CD4-positive, alpha-beta T cell treated with Interleukin-6 at 100 ng/mL for 8 hours (primary cell): Measurements from ENCODE around the gene DUOX1.
A peak's percentile ranks its signal among the peaks of the same experiment; 100 is the strongest.
"Not testable (repeated sequence)": the region's sequence is repeated elsewhere in the genome, so short reads cannot be mapped to it uniquely, and the experiment has no call there.

Experiments
- DNase-seq: peaks from one replicate; pipeline ENCODE4 v3.0.0-alpha.2; 2020; ENCODE audit warnings: mixed read lengths, low spot score

The DUOX1 gene

GRCh38 chr15:45121706-45122417 is 7.9 kb upstream of the DUOX1 start:
- DNase-seq: no peak

- no peak for DNase-seq
Observed at GRCh38 chr15:45122719-45123118, 7.1 kb upstream of the DUOX1 start.

DNA sequence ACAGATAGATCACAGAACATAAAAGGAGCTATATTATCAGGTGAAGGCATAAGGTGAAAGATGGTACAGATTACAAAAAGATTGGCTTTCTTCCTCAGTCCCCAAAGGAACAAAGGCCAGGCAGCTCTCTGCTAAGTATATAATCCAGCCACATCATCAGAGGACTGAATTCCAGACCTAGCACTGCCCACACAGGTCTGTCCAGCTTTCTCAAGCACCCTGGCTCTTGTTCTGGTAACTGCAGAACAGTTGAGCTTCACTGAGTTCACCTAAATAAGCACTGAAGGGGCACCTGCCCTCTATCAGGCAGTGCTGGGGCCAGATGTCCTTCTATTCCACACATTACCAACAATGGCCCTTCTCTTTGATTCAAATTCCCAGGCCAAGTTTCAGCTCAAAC is 6.4 kb upstream of the DUOX1 start:
- DNase-seq: no peak

GRCh38 chr15:45126535-45127158 is 3.1 kb upstream of the DUOX1 start:
- DNase-seq: peak; percentile 48

DNA sequence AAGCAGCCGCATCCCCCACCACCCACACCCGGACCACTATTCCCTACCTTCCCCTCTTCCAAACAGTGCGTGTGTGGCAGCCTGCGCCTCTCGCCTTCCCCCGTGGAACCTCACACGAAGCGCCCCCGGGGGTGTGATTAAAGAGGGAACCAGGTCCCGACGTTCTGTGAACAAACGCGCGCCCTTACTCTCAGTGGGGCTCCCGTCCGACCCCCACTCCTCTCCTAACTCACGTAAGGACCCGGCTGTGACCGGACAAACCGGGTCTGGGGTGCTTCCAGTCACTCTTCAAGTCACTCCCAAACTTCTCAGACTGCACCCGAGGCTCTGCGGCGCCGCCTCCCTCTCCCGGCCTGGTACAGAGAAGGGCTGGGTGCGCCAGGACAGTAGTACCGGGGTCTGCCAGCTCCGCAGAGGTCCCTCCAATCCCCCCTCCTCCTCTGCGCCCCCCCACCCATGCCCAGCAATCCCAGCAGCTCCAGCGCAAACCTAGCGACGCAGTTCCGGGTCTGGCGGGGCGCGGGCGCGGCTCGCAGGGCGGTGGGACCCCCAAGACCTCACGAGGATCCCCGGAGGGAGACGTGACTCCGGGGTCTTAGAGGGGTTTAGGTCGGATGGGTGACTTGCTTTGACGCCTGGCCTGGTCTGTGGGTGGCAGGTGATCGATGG is 689 bp upstream of the DUOX1 start:
- no peak for DNase-seq

DNA sequence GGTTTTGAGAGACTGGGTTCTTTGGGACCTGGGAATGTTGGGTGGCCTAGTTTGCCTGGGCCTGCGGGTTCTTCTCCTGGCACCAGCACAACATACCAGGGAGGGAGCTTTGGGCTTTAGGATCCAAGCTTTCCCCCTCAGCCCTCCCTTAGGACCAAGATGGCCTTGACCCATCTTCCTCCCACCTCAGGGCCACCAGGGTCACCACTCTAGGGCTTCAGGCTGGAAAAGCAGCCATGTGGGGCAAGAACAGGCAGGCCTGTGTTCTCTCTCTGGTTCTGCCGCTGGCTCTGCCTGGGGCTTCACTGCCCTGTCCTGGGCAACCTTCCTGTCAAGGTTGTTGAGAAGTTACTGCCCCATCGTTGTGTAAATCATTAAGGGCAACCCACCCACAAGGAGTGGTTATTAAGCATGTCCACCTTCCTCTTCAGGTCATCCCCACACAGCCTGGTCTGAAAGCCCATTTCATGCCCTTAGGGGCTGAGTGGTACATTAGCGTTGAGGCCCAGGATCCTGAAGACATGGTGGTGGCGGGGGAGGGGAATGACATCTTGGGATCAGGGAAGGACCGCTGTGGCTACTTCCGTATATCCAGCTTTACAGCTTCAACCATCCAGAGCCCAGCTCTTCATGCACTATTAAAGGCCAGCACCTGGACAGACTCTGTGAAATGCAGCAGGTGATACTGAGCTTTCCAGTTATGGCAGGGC is 652 bp downstream of the DUOX1 start:
- DNase-seq: no peak

DNA sequence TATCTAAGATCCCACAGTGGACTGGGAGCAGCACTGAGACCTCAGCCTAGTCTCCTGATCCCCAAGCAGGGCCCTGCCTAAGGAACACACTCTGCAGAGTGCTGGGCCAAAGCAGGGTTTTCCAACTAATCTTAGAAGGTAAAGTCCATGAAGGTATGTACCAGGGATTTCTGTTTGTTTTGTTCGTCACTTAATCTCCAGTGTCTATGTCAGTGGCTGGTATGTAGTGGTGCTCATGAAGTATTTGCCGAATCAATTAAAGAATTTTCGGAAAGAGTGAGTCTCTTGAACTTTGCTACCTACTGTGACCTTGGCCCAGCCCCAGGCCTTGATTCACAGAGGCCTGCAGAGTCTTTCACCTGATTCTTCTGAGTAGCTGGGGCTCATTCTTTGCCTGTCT is 1.7 kb downstream of the DUOX1 start:
- no peak for DNase-seq

- no peak for DNase-seq
Observed at GRCh38 chr15:45132844-45133560, 3.2 kb downstream of the DUOX1 start.

- no peak for DNase-seq
Observed at GRCh38 chr15:45133561-45133920, 3.7 kb downstream of the DUOX1 start.

DNA sequence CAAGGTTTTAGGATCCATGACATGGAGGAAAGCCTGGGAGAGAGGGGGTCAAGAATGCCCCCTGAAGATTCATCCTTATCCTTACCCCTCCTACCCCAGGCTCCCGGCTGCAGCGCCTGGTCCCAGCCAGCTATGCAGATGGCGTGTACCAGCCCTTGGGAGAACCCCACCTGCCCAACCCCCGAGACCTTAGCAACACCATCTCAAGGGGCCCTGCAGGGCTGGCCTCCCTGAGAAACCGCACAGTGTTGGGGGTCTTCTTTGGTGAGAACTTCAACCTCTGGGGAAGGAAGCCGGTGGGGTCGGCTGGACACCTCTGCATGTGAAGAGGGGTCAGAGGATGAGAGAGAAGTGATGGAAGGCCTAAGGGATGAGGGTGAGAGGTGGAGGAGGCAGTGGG is 4.3 kb downstream of the DUOX1 start:
- DNase-seq: no peak

- no peak for DNase-seq
Observed at GRCh38 chr15:45134682-45135604, 5.1 kb downstream of the DUOX1 start.

DNA sequence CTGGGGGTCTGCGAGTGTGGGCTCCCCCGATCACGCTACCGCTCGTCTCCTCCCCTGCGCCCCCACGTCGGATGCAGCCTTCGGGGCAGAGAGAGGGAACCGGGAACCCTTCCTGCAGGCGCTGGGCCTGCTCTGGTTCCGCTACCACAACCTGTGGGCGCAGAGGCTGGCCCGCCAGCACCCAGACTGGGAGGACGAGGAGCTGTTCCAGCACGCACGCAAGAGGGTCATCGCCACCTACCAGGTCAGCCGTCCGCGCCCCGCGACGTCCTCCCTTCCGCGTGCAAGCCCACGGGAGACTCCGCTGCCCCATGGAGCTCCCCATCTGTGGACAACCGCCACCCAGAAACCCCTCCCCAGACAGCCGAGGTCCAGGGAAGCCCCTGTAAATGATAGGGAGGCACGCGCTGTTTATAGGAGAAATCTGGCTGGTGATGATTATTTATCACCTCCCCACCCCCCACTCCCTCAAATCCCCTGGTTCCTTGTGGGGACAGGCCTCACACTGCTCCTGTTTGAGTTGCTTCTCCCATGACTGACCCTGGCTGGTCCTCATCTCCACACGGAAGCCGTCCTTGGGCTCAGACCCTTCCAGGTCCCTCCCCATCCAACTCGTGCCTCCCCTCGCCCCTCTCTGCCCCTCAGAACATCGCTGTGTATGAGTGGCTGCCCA is 6.0 kb downstream of the DUOX1 start:
- DNase-seq: not testable (repeated sequence)

- DNase-seq: no peak
Observed at GRCh38 chr15:45136378-45136764, 6.6 kb downstream of the DUOX1 start.

DNA sequence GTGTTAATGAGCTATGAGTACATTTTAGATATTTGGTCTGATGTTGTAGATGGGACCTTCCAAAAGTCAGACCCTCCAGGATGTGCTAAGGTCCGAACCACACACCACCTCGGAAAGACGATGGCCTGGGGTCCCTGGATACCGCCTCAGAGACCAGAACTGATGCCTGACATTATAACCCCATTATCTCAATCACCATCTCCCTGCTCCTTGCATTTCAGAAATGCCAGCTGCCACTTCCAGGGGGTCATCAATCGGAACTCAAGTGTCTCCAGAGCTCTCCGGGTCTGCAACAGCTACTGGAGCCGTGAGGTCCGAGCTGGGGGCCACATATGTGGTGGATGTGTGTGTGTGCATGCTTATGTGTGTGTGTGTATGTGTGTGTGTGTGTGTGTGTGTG is 7.9 kb downstream of the DUOX1 start:
- no peak for DNase-seq

DNA sequence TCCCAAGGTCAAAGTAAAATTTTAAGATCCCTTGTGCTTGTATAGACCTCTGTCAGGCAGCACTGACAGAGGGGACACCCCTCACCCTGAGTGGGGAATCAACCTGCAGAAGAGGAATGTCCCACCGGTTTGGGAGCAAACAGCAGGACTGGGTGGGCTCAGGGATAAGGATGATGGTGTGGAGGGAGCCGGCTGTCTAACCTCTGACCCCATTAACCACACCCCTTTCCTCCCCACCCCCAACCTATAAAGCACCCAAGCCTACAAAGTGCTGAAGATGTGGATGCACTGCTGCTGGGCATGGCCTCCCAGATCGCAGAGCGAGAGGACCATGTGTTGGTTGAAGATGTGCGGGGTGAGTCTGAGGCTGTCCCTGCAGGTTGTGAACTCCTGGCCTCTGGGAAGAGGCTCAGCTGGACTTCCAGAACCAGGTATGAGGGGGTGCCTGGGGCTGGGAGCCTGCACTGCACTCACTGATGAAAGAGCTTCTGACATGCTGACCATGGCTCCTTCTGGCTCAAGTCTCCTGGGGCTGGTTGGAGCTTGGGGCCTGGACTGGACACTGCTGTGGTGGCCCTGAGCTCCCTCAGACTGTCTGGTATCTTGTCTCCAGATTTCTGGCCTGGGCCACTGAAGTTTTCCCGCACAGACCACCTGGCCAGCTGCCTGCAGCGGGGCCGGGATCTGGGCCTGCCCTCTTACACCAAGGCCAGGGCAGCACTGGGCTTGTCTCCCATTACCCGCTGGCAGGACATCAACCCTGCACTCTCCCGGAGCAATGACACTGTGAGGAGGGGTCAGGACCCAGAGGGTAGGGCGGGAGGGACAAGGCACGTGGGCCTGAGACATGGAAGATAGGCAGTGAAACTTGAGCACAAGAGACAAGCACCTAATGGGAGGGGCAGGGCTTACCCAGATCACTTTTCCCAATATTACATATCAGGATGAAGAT is 9.3 kb downstream of the DUOX1 start:
- DNase-seq: no peak

- no peak for DNase-seq
Observed at GRCh38 chr15:45139770-45140169, 10.0 kb downstream of the DUOX1 start.

DNA sequence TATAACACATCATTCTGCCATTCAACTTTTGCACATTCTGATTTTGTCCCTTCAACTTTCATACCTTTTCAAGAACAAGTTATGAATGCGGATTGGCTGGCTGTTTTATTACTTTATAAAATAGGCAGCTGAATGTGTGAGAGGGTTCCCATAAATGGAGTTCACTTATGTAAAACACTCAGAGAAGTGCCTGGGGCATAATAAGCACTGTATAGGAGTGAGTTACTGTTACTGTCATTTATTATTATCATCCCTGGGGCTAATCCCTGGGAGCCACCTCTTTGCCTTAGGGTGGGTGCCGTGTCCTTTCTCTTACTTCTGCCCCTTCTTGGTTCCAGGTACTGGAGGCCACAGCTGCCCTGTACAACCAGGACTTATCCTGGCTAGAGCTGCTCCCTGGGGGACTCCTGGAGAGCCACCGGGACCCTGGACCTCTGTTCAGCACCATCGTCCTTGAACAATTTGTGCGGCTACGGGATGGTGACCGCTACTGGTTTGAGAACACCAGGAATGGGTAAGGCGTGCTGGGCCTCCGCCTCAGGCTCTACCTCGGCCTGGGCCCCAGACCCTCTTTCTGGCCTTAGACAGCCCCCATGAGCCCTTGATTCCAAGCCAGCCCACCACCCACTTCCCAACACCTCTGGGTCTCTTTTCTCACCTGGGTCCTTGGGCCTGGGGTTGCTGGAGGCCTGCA is 10.9 kb downstream of the DUOX1 start:
- DNase-seq: no peak

GRCh38 chr15:45141386-45141785 is 11.6 kb downstream of the DUOX1 start:
- no peak for DNase-seq

DNA sequence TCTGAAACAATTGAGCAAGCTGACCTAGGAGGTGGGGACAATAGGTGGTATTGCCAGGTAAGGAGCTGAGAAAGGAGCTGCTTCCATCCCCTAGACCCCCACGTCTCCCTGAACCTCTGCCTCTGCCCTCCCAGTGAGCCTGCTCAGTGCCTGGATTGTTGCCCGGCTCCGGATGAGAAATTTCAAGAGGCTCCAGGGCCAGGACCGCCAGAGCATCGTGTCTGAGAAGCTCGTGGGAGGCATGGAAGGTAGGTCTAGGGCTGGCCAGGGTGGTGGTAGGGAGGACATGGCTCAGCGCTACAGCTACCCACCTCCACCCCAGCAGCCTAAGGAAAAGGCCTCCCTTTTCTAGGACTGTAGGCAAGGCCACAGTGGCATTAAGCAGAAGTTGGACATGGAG is 13.3 kb downstream of the DUOX1 start:
- DNase-seq: no peak
